ENCODE results near the gene PCBD1. TPM values are rescaled to one million over a fixed set of nuclear protein-coding genes. Genes with fewer than 3 reads are reported as not detected.

The PCBD1 gene
- total and polyA plus RNA-seq, 3 donors from 2014 or later = 49.6 to 71.2 (median 61.9) TPM

DNA sequence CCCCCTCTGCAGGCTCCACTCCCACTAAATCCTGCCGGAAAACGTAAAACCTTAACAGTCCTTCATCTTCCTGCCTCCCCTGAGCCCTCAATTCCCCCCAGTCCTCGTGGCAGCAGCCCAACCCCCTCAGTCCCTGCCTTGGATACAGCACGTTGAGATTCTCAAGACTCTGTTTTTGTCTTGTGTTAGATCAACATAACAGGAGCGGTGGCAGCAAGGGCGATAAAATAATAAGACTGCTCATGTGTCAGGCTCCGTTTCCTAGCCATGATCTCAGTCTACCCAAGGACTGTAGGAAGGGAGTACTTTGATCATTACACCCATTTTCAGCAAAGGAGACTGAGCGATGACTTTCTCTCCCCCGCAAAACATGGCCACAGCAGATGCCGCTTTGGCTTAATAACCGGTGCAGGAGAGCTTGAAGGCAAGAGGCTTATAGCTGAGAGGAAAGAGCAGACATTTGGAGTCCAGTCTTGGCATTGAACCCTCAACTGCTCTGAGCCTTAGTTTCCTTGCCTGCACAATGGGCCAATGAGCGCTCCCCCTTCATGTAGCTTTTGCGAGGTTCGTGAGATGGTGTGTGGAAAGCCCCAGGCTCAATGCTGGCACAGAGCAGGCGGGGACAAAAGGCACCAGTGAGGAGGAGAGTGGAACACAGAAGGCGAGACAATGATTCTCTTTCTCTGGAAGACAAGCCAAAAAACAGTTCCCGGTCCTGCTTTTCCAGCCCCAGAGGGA, 42.1 kb upstream of the PCBD1 start:
- no peak for TF ChIP-seq POLR2A (IDR thresholded peaks at IDR 0.05)
- TF ChIP-seq, protein P1, sequence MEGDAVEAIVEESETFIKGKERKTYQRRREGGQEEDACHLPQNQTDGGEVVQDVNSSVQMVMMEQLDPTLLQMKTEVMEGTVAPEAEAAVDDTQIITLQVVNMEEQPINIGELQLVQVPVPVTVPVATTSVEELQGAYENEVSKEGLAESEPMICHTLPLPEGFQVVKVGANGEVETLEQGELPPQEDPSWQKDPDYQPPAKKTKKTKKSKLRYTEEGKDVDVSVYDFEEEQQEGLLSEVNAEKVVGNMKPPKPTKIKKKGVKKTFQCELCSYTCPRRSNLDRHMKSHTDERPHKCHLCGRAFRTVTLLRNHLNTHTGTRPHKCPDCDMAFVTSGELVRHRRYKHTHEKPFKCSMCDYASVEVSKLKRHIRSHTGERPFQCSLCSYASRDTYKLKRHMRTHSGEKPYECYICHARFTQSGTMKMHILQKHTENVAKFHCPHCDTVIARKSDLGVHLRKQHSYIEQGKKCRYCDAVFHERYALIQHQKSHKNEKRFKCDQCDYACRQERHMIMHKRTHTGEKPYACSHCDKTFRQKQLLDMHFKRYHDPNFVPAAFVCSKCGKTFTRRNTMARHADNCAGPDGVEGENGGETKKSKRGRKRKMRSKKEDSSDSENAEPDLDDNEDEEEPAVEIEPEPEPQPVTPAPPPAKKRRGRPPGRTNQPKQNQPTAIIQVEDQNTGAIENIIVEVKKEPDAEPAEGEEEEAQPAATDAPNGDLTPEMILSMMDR (IDR thresholded peaks at IDR 0.05) = no peak
- intact Hi-C loops (cut with DNase I; ENCODE audit: low total_unique reads) = no loop called here
- WGBS, 2 donors = 75 to 79% methylated on average over 17 of the region's 17 CpGs
- Histone ChIP-seq H3K4me3 (no peak overlapping the region), H3K27ac (no peak overlapping the region), H3K36me3 (ENCODE audit: low read depth, missing control alignments) (no peaks in the 10 kb centered on the region), H3K27me3 (no peaks in the 10 kb centered on the region), H3K9me3 (no peaks in the 10 kb centered on the region), H3K4me1 (no peaks in the 10 kb centered on the region)
- DNase-seq = no peak

DNA sequence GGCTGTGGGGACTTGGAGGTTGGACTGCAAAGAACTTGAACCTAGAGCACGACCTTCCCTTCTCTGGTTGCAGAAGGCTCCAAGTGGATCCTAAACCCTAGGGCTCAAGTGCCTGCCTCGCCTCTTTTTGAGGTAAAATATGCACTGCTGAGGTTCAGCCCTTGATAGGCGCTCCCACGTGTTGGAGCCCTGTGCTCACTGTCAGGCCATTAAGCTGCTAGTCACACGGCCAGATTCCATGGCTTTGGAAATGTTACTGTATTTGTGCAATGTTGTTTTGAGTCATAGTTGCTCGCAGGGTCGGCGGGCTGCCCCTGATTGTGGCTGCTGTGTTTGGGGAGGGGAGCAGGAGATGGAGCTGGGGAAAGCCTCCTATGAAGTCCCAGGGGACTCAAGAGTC, 39.8 kb upstream of the PCBD1 start:
- TF ChIP-seq POLR2A (IDR thresholded peaks at IDR 0.05) = no peak
- TF ChIP-seq, protein P1 (IDR thresholded peaks at IDR 0.05) = no peak
- Histone ChIP-seq H3K4me1 (no peaks in the 10 kb centered on the region), H3K27ac (no peak overlapping the region), H3K36me3 (ENCODE audit: low read depth, missing control alignments) (no peaks in the 10 kb centered on the region), H3K9me3 (no peaks in the 10 kb centered on the region), H3K27me3 (no peaks in the 10 kb centered on the region), H3K4me3 (no peak overlapping the region)
- intact Hi-C loops (cut with DNase I; ENCODE audit: low total_unique reads) = loop anchor here (10.0 kb wide), 1 partner anchor 347 kb away; no protein-coding TSS in a partner anchor
- 84 to 87% methylated on average over 6 to 8 of the region's 8 CpGs for WGBS, 2 donors
- DNase-seq = no peak

DNA sequence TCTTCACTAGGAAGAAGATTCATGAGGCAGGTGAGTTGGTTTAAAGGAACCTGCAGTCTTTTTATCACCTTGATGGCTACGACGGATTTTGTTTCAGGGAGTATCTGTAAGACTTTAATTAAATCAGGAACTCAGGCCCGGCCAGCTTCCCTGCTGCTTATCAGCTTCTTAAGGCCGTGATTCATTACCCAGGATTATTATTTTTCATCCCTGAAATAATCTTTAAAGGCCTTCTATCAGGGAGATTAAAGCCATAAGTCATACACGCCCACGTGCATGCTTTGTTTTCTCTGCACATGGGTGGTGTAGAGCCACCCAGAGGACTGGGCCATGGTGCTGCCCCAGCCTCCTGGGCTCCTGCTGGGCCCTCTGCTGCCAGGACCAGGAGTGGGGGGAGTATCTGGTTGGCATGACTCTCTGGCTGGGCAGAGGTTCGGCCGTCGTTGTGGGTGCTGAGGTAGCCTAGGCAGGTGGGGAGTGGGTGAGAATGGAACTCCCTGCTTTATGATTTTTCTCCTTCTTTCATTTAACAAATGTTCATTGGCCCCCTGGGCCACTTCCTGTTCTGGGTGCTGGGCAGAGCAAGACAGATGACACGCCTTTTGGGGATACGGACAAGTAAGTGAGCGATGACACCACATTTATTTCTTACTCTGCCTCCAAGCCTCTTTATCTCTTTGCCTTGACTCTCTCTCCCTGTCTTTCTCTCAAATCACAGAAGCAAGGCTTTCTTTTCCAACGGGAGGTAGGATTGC, 39.0 kb upstream of the PCBD1 start:
- intact Hi-C loops (cut with DNase I; ENCODE audit: low total_unique reads) = loop anchor here (10.0 kb wide), 1 partner anchor 347 kb away; no protein-coding TSS in a partner anchor
- no peak for DNase-seq
- H3K27ac ChIP-seq = no peak overlapping the region
- H3K9me3 ChIP-seq = no peaks in the 10 kb centered on the region
- H3K4me1 ChIP-seq = no peaks in the 10 kb centered on the region
- no peaks in the 10 kb centered on the region for H3K27me3 ChIP-seq
- 62 to 73% methylated on average over 12 to 13 of the region's 13 CpGs for WGBS, 2 donors
- H3K36me3 ChIP-seq (ENCODE audit: low read depth, missing control alignments) = no peaks in the 10 kb centered on the region
- no peak overlapping the region for H3K4me3 ChIP-seq
- TF ChIP-seq POLR2A (IDR thresholded peaks at IDR 0.05) = no peak
- TF ChIP-seq, protein P1 (IDR thresholded peaks at IDR 0.05) = no peak

DNA sequence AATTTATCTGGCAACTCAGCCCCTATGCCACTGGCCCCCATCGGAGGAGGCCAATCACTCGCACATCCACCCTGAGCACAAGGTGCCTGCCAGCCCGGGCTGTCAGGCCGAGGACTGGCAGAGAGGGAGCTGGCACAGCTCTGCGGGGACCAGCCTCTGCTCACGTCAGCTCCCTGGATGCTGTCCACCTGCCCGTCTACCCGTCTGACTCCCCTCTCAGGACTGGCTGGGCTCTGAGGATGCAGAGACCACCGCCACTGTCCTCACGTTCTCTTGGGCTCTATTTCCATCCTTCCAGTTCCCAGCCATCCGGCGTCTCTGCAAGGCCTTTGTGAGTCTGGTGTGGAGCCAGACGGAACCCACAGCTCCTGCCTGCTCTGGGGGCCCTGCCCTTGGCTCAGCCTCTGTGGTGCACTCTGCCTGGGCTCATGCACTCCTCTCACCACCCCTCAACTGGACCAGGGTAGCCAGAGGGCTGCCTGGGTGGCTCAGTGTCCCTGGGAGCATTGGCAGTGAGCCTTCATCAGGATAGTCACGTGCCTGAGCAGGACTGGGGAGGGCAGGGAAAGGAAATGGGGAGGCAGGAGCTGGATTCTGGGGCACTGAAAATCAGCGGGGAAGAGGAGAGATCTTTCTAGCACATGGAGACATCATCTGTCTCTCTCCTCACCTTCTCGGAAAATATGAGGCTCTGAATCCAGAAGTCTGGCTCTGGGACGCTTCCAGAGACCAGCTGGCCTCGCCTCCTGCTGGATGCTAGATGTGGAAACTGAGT, 38.0 kb upstream of the PCBD1 start:
- DNase-seq = no peak
- Histone ChIP-seq H3K9me3 (no peaks in the 10 kb centered on the region), H3K27ac (no peak overlapping the region), H3K36me3 (ENCODE audit: low read depth, missing control alignments) (no peaks in the 10 kb centered on the region), H3K27me3 (no peaks in the 10 kb centered on the region), H3K4me1 (no peaks in the 10 kb centered on the region), H3K4me3 (no peak overlapping the region)
- intact Hi-C loops (cut with DNase I; ENCODE audit: low total_unique reads) = loop anchor here (10.0 kb wide), 1 partner anchor 348 kb away; no protein-coding TSS in a partner anchor
- TF ChIP-seq, protein P1 (IDR thresholded peaks at IDR 0.05) = no peak
- TF ChIP-seq POLR2A (IDR thresholded peaks at IDR 0.05) = no peak
- WGBS, 2 donors = 70 to 85% methylated on average over 15 to 18 of the region's 18 CpGs

Data from testis (tissue), 3 donors.